Mononuclear cell (primary cell): ENCODE data around the gene RFTN1. TPM values are rescaled to one million over a fixed set of nuclear protein-coding genes. Genes with fewer than 3 reads are reported as not detected.
"Not testable (repeated sequence)": the region's sequence is repeated elsewhere in the genome, so short reads cannot be mapped to it uniquely, and the experiment has no call there.

ENCODE experiments used
- H3K27me3 ChIP-seq: 2 replicates; pipeline ENCODE4 v1.6.0; 2011; ENCODE audit warnings: low read length, control low read depth; ENCODE audit not compliant: insufficient read depth
- H3K4me1 ChIP-seq: 2 replicates; pipeline ENCODE4 v1.5.1; 2011; ENCODE audit warnings: mild to moderate bottlenecking, low read length, control low read depth; ENCODE audit not compliant: insufficient read depth
- H3K4me3 ChIP-seq: 2 replicates; pipeline ENCODE4 v1.5.1; 2011; ENCODE audit warnings: mild to moderate bottlenecking, low read length, moderate library complexity
- H3K9me3 ChIP-seq: 2 replicates; pipeline ENCODE4 v1.5.1; 2011; ENCODE audit warnings: low read depth, mild to moderate bottlenecking, control low read depth, low read length
- total RNA-seq: library from RNA; depleted of rRNA; stranded (reverse); fragments of >200 nt; gene quantifications from one replicate; pipeline ENCODE4 v1.2.3, GENCODE V29; 2012

RFTN1 gene
- total RNA-seq, 1 donor: 50.4 TPM

GRCh38 chr3:16322189-16322588 lies 191.3 kb downstream of the RFTN1 start:
- H3K27me3 ChIP-seq: no peaks in the 10 kb centered on the region
- no peaks in the 10 kb centered on the region for H3K9me3 ChIP-seq
- H3K4me1 ChIP-seq: peaks cover 25% of the 10 kb centered on the region
- no peak overlapping the region for H3K4me3 ChIP-seq

- Histone ChIP-seq H3K4me3 (no peak overlapping the region), H3K9me3 (no peaks in the 10 kb centered on the region), H3K27me3 (no peaks in the 10 kb centered on the region), H3K4me1 (peaks cover 40% of the 10 kb centered on the region)
These were observed 192.8 kb downstream of the RFTN1 start for GRCh38 chr3:16320711-16321110.

- Histone ChIP-seq H3K4me3 (no peak overlapping the region), H3K4me1 (peaks cover 44% of the 10 kb centered on the region), H3K27me3 (no peaks in the 10 kb centered on the region), H3K9me3 (no peaks in the 10 kb centered on the region)
These were observed 193.8 kb downstream of the RFTN1 start for GRCh38 chr3:16319723-16320122.

GRCh38 chr3:16319307-16319706 lies 194.2 kb downstream of the RFTN1 start:
- Histone ChIP-seq H3K27me3 (no peaks in the 10 kb centered on the region), H3K4me1 (peaks cover 47% of the 10 kb centered on the region), H3K4me3 (no peak overlapping the region), H3K9me3 (no peaks in the 10 kb centered on the region)

- H3K27me3 ChIP-seq: no peaks in the 10 kb centered on the region
These were observed 195.3 kb downstream of the RFTN1 start for GRCh38 chr3:16318176-16318575.

GRCh38 chr3:16317561-16317945 lies 195.9 kb downstream of the RFTN1 start:
- Histone ChIP-seq H3K27me3 (no peaks in the 10 kb centered on the region), H3K4me1 (peaks cover 64% of the 10 kb centered on the region), H3K4me3 (no peak overlapping the region), H3K9me3 (no peaks in the 10 kb centered on the region)

More at GRCh38 chr3:16318176-16318575, 195.3 kb downstream of the RFTN1 start:
- Histone ChIP-seq H3K4me1 (peaks cover 58% of the 10 kb centered on the region), H3K4me3 (no peak overlapping the region), H3K9me3 (no peaks in the 10 kb centered on the region)

GRCh38 chr3:16316847-16317560 lies 196.5 kb downstream of the RFTN1 start:
- peaks cover 70% of the 10 kb centered on the region for H3K4me1 ChIP-seq

GRCh38 chr3:16316396-16316795 lies 197.1 kb downstream of the RFTN1 start:
- Histone ChIP-seq H3K4me1 (peaks cover 76% of the 10 kb centered on the region), H3K27me3 (no peaks in the 10 kb centered on the region), H3K9me3 (no peaks in the 10 kb centered on the region), H3K4me3 (no peak overlapping the region)

More at GRCh38 chr3:16316847-16317560, 196.5 kb downstream of the RFTN1 start:
- H3K4me3 ChIP-seq: no peak overlapping the region
- H3K27me3 ChIP-seq: no peaks in the 10 kb centered on the region
- no peaks in the 10 kb centered on the region for H3K9me3 ChIP-seq

- H3K9me3 ChIP-seq: no peaks in the 10 kb centered on the region
- H3K4me3 ChIP-seq: no peak overlapping the region
- peaks cover 80% of the 10 kb centered on the region for H3K4me1 ChIP-seq
- H3K27me3 ChIP-seq: no peaks in the 10 kb centered on the region
These were observed 197.9 kb downstream of the RFTN1 start for GRCh38 chr3:16315623-16316022.

GRCh38 chr3:16313886-16314645 lies 199.4 kb downstream of the RFTN1 start:
- Histone ChIP-seq H3K27me3 (no peaks in the 10 kb centered on the region), H3K4me1 (peaks cover 80% of the 10 kb centered on the region), H3K9me3 (no peaks in the 10 kb centered on the region), H3K4me3 (no peak overlapping the region)

- Histone ChIP-seq H3K4me3 (no peak overlapping the region), H3K9me3 (no peaks in the 10 kb centered on the region), H3K4me1 (peaks cover 63% of the 10 kb centered on the region), H3K27me3 (no peaks in the 10 kb centered on the region)
These were observed 201.5 kb downstream of the RFTN1 start for GRCh38 chr3:16311960-16312451.

GRCh38 chr3:16310486-16310885 lies 203.0 kb downstream of the RFTN1 start:
- peaks cover 48% of the 10 kb centered on the region for H3K4me1 ChIP-seq
- H3K9me3 ChIP-seq, H3K27me3 ChIP-seq, H3K4me3 ChIP-seq: not testable (repeated sequence)

GRCh38 chr3:16309558-16309957 lies 203.9 kb downstream of the RFTN1 start:
- H3K27me3 ChIP-seq: no peaks in the 10 kb centered on the region
- H3K4me3 ChIP-seq: no peak overlapping the region
- no peaks in the 10 kb centered on the region for H3K9me3 ChIP-seq
- H3K4me1 ChIP-seq: peaks cover 56% of the 10 kb centered on the region

GRCh38 chr3:16308727-16309126 lies 204.8 kb downstream of the RFTN1 start:
- Histone ChIP-seq H3K4me3 (no peak overlapping the region), H3K27me3 (no peaks in the 10 kb centered on the region), H3K4me1 (peaks cover 51% of the 10 kb centered on the region), H3K9me3 (no peaks in the 10 kb centered on the region)

- no peaks in the 10 kb centered on the region for H3K27me3 ChIP-seq
- H3K4me3 ChIP-seq: no peak overlapping the region
- H3K4me1 ChIP-seq: peaks cover 48% of the 10 kb centered on the region
- H3K9me3 ChIP-seq: no peaks in the 10 kb centered on the region
These were observed 205.5 kb downstream of the RFTN1 start for GRCh38 chr3:16307832-16308531.
